Right atrium auricular region (tissue), 2 donors: ENCODE data around the gene LRRC74A. TPM values are rescaled to one million over a fixed set of nuclear protein-coding genes. Genes with fewer than 3 reads are reported as not detected.

Experiments
- DNase-seq: peaks from one replicate; pipeline ENCODE4 v3.0.0-alpha.2; 2019; ENCODE audit warnings: low spot score
- H3K27ac ChIP-seq, 2 donors: fragments of 200-600 bp; sonication (generic); 1 replicate in 1 of 2; 2 replicates in 1 of 2; pipeline ENCODE4 v1.5.1; 2016 to 2019
- H3K27me3 ChIP-seq, 2 donors: fragments of 200-600 bp; sonication (generic); one replicate each; pipeline versions ENCODE4 v1.5.1 to v1.6.0; 2017 to 2019
- H3K36me3 ChIP-seq: fragments of 200-600 bp; sonication (generic); one replicate; pipeline ENCODE4 v1.5.1; 2016
- H3K4me1 ChIP-seq, 2 donors: fragments of 200-600 bp; sonication (generic); one replicate each; pipeline versions ENCODE4 v1.5.1 to v1.6.0; 2017 to 2019
- H3K4me3 ChIP-seq, 2 donors: fragments of 200-600 bp; sonication (generic); 1 replicate in 1 of 2; 2 replicates in 1 of 2; pipeline ENCODE4 v1.5.1; 2017 to 2019; ENCODE audit warnings: mild to moderate bottlenecking in 1 of 2, moderate library complexity in 1 of 2
- H3K9me3 ChIP-seq, 2 donors: fragments of 200-600 bp; sonication (generic); one replicate each; pipeline ENCODE4 v1.5.1; 2019
- CTCF ChIP-seq, 2 donors: fragments of 200-600 bp; sonication (generic); IDR thresholded peaks; one replicate each; pipeline ENCODE4 v1.5.1; 2019; ENCODE audit warnings: antibody characterized with exemption in 2 of 2
- total RNA-seq, 2 donors: library from RNA; depleted of rRNA; stranded (reverse); fragments of >200 nt; gene quantifications; one replicate each; pipeline ENCODE4 v1.1.0, GENCODE V29; 2016

The LRRC74A gene
- total RNA-seq, 2 donors from 2014 or later = not detected

- Histone ChIP-seq H3K27me3 (no peaks in the 10 kb centered on the region), H3K4me3 (no peak overlapping the region), H3K4me1 (peaks cover 0 to 72% of the 10 kb centered on the region in 2 donors), H3K27ac (peak overlapping the region; percentile 65 to 77), H3K36me3 (peaks cover 48% of the 10 kb centered on the region), H3K9me3 (no peaks in the 10 kb centered on the region)
- DNase-seq = peak; percentile 61
- TF ChIP-seq CTCF (IDR thresholded peaks at IDR 0.05) = no peak
These were observed 43.2 kb upstream of the LRRC74A start for GRCh38 chr14:76782885-76783566.

GRCh38 chr14:76784266-76784874, 41.8 kb upstream of the LRRC74A start:
- no peaks in the 10 kb centered on the region for H3K9me3 ChIP-seq
- DNase-seq = peak; percentile 59
- H3K4me3 ChIP-seq = no peak overlapping the region
- H3K36me3 ChIP-seq = peaks cover 53% of the 10 kb centered on the region
- peak overlapping the region; percentile 19 to 77 for H3K27ac ChIP-seq
- H3K27me3 ChIP-seq = no peaks in the 10 kb centered on the region
- peaks cover 0 to 63% of the 10 kb centered on the region in 2 donors for H3K4me1 ChIP-seq
- TF ChIP-seq CTCF (IDR thresholded peaks at IDR 0.05) = no peak

- H3K27me3 ChIP-seq = no peaks in the 10 kb centered on the region
- no peak overlapping the region for H3K4me3 ChIP-seq
- peak; percentile 81 to 96 for TF ChIP-seq CTCF (IDR thresholded peaks at IDR 0.05)
- no peaks in the 10 kb centered on the region for H3K9me3 ChIP-seq
- peaks cover 53% of the 10 kb centered on the region for H3K36me3 ChIP-seq
- peaks cover 0 to 58% of the 10 kb centered on the region in 2 donors for H3K4me1 ChIP-seq
- peak overlapping the region; percentile 19 to 77 for H3K27ac ChIP-seq
- DNase-seq = peak; percentile 91
These were observed 41.3 kb upstream of the LRRC74A start for GRCh38 chr14:76784881-76785280.

GRCh38 chr14:76786601-76787000, 39.6 kb upstream of the LRRC74A start:
- H3K9me3 ChIP-seq = no peaks in the 10 kb centered on the region

GRCh38 chr14:76792422-76792821, 33.8 kb upstream of the LRRC74A start:
- H3K4me1 ChIP-seq = no peaks in the 10 kb centered on the region

More at GRCh38 chr14:76786601-76787000, 39.6 kb upstream of the LRRC74A start:
- Histone ChIP-seq H3K4me1 (peaks cover 0 to 40% of the 10 kb centered on the region in 2 donors), H3K36me3 (peaks cover 66% of the 10 kb centered on the region), H3K27me3 (no peaks in the 10 kb centered on the region), H3K27ac (no peak overlapping the region), H3K4me3 (no peak overlapping the region)
- no peak for TF ChIP-seq CTCF (IDR thresholded peaks at IDR 0.05)
- no peak for DNase-seq

More at GRCh38 chr14:76792422-76792821, 33.8 kb upstream of the LRRC74A start:
- H3K9me3 ChIP-seq = no peaks in the 10 kb centered on the region
- DNase-seq = no peak
- no peak overlapping the region for H3K4me3 ChIP-seq
- TF ChIP-seq CTCF (IDR thresholded peaks at IDR 0.05) = no peak
- no peak overlapping the region for H3K27ac ChIP-seq
- peaks cover 68% of the 10 kb centered on the region for H3K36me3 ChIP-seq
- no peaks in the 10 kb centered on the region for H3K27me3 ChIP-seq
